Measurements from ENCODE around the gene INPP5A.

- no peak for TF ChIP-seq CTCF (IDR thresholded peaks at IDR 0.05)
- no peak for TF ChIP-seq POLR2A (IDR thresholded peaks at IDR 0.05)
These were observed 231.0 kb downstream of the INPP5A start for GRCh38 chr10:132768346-132769248.

All from lower leg skin (tissue), 3 donors.